IMR-90 (cell line): ENCODE data around the gene PIP5K1B. TPM values are rescaled to one million over a fixed set of nuclear protein-coding genes. Genes with fewer than 3 reads are reported as not detected.

Experiments
- ATAC-seq: fragments of 200-7000 bp; cut with Tn5 transposase; 2 replicates; pipeline ENCODE4 v1.9.1; 2020; ENCODE audit warnings: low read depth, mild to moderate bottlenecking, moderate library complexity
- BruUV-seq: library from RNA; stranded (reverse); fragments of 400-500 nt; replicated peaks from 2 replicates; lab custom pipeline; 2021; lab: Mats Ljungman, UMichigan
- CTCF ChIA-PET: fragments of 300-600 bp; formaldehyde crosslinking; extraction: SDS; loops from one replicate; lab custom pipeline; 2021; ENCODE audit warnings: antibody characterized with exemption; lab: Yijun Ruan, JAX
- POLR2A ChIA-PET: fragments of 300-600 bp; sonication (Branson Sonifier 250); formaldehyde crosslinking; loops from one replicate; lab custom pipeline; 2022; ENCODE audit warnings: antibody characterized with exemption; ENCODE audit not compliant: unreplicated experiment; lab: Charles Lee
- DNase-seq: peaks from one replicate; pipeline ENCODE4 v3.0.0; 2013
- H2AFZ ChIP-seq: replicated peaks from 2 replicates; pipeline ENCODE3; 2013; ENCODE audit warnings: low read length, mild to moderate bottlenecking; ENCODE audit not compliant: poor library complexity
- H2AK5ac ChIP-seq: 2 replicates; pipeline ENCODE4 v1.6.1; 2013; ENCODE audit warnings: low read depth, low read length, inconsistent platforms
- H2AK9ac ChIP-seq: replicated peaks from 2 replicates; pipeline ENCODE3; 2013; ENCODE audit warnings: mild to moderate bottlenecking, low read depth, low read length, moderate library complexity; ENCODE audit not compliant: poor library complexity
- H2BK120ac ChIP-seq: 2 replicates; pipeline ENCODE4 v1.6.1; 2013; ENCODE audit warnings: low read depth, low read length, inconsistent platforms
- H2BK15ac ChIP-seq: 3 replicates; pipeline ENCODE4 v1.6.1; 2013; ENCODE audit warnings: low read depth, low read length, inconsistent platforms
- H2BK20ac ChIP-seq: 2 replicates; pipeline ENCODE4 v1.6.1; 2013; ENCODE audit warnings: low read depth, mild to moderate bottlenecking, inconsistent platforms, low read length, moderate library complexity
- H2BK5ac ChIP-seq: 2 replicates; pipeline ENCODE4 v1.6.1; 2013; ENCODE audit warnings: mild to moderate bottlenecking, low read depth, low read length, inconsistent platforms; ENCODE audit not compliant: poor library complexity, severe bottlenecking
- H3K14ac ChIP-seq: replicated peaks from 2 replicates; pipeline ENCODE4 v1.6.1; 2013; ENCODE audit warnings: low read depth, low read length, inconsistent platforms
- H3K18ac ChIP-seq: 2 replicates; pipeline ENCODE4 v1.6.1; 2013; ENCODE audit warnings: low read depth, low read length, control low read depth
- H3K23ac ChIP-seq: 2 replicates; pipeline ENCODE4 v1.6.1; 2013; ENCODE audit warnings: low read depth, low read length, inconsistent platforms
- H3K27ac ChIP-seq: 2 replicates; pipeline ENCODE4 v1.5.1; 2013; ENCODE audit warnings: mild to moderate bottlenecking, control low read depth, low read length; ENCODE audit not compliant: insufficient read depth
- H3K27me3 ChIP-seq: 2 replicates; pipeline ENCODE4 v1.6.1; 2013; ENCODE audit warnings: low read length; ENCODE audit not compliant: control insufficient read depth, insufficient read depth
- H3K36me3 ChIP-seq: 2 replicates; pipeline ENCODE4 v1.6.1; 2013; ENCODE audit warnings: low read length, mixed read lengths; ENCODE audit not compliant: control insufficient read depth, insufficient read depth
- H3K4ac ChIP-seq: 2 replicates; pipeline ENCODE4 v1.6.1; 2013; ENCODE audit warnings: low read depth, low read length, inconsistent platforms
- H3K4me1 ChIP-seq: 2 replicates; pipeline ENCODE4 v1.6.1; 2013; ENCODE audit warnings: low read length, mixed read lengths; ENCODE audit not compliant: control insufficient read depth, insufficient read depth
- H3K4me2 ChIP-seq: 2 replicates; pipeline ENCODE4 v1.6.1; 2013; ENCODE audit warnings: low read depth, mild to moderate bottlenecking, control low read depth, low read length, moderate library complexity
- H3K4me3 ChIP-seq: 2 replicates; pipeline ENCODE4 v1.5.1; 2013; ENCODE audit warnings: low read depth, mild to moderate bottlenecking, control low read depth, low read length, moderate library complexity; ENCODE audit not compliant: insufficient read depth
- H3K56ac ChIP-seq: 2 replicates; pipeline ENCODE4 v1.6.1; 2013; ENCODE audit warnings: low read length, inconsistent platforms; ENCODE audit not compliant: insufficient read depth; ENCODE audit errors: extremely low read depth
- H3K79me1 ChIP-seq, 2 experiments: 2 replicates each; pipeline ENCODE4 v1.6.1; 2013; ENCODE audit warnings: low read length in 2 of 2, inconsistent platforms in 1 of 2, low read depth in 1 of 2
- H3K9ac ChIP-seq: 2 replicates; pipeline ENCODE4 v1.6.1; 2013; ENCODE audit warnings: low read depth, low read length, control low read depth
- H3K9me1 ChIP-seq: 2 replicates; pipeline ENCODE4 v1.6.1; 2013; ENCODE audit warnings: low read length, inconsistent platforms; ENCODE audit not compliant: insufficient read depth
- H3K9me3 ChIP-seq: 2 replicates; pipeline ENCODE4 v1.6.1; 2013; ENCODE audit warnings: low read length; ENCODE audit not compliant: control insufficient read depth, insufficient read depth
- H4K20me1 ChIP-seq: 2 replicates; pipeline ENCODE4 v1.6.1; 2013; ENCODE audit warnings: low read length, inconsistent platforms; ENCODE audit not compliant: insufficient read depth
- H4K5ac ChIP-seq: 2 replicates; pipeline ENCODE4 v1.6.1; 2013; ENCODE audit warnings: mild to moderate bottlenecking, low read depth, low read length, control low read depth
- H4K8ac ChIP-seq, 2 experiments: 2 replicates each; pipeline ENCODE4 v1.6.1; 2013; ENCODE audit warnings: low read depth in 2 of 2, low read length in 2 of 2, control low read depth in 1 of 2, inconsistent platforms in 1 of 2
- H4K91ac ChIP-seq: 2 replicates; pipeline ENCODE4 v1.6.1; 2013; ENCODE audit warnings: low read depth, low read length, inconsistent platforms; ENCODE audit not compliant: insufficient read depth
- BHLHE40 ChIP-seq: fragments of 150-350 bp; IDR thresholded peaks from 2 replicates; pipeline ENCODE4 v1.6.1; 2016; ENCODE audit warnings: mild to moderate bottlenecking, low read depth, low read length
- CEBPB ChIP-seq: IDR thresholded peaks from 2 replicates; pipeline ENCODE4 v1.6.1; 2012; ENCODE audit warnings: low read depth, low read length, improper control_type of control experiment
- CHD1 ChIP-seq: IDR thresholded peaks from 2 replicates; pipeline ENCODE4 v1.6.1; 2012; ENCODE audit warnings: low read depth, low read length, improper control_type of control experiment
- FOS ChIP-seq: fragments of 150-350 bp; IDR thresholded peaks from 2 replicates; pipeline ENCODE4 v1.6.1; 2016; ENCODE audit warnings: low read depth, low read length
- MAFK ChIP-seq: IDR thresholded peaks from 2 replicates; pipeline ENCODE4 v1.6.1; 2012; ENCODE audit warnings: low read depth, low read length, improper control_type of control experiment
- MAZ ChIP-seq: IDR thresholded peaks from 2 replicates; pipeline ENCODE4 v1.6.1; 2012; ENCODE audit warnings: low read depth, mild to moderate bottlenecking, low read length, improper control_type of control experiment, moderate library complexity, borderline replicate concordance
- MXI1 ChIP-seq: IDR thresholded peaks from 2 replicates; pipeline ENCODE4 v1.6.1; 2012; ENCODE audit warnings: low read depth, mild to moderate bottlenecking, low read length, moderate library complexity, borderline replicate concordance
- NFE2L2 ChIP-seq: fragments of 150-350 bp; IDR thresholded peaks from 2 replicates; pipeline ENCODE4 v1.6.1; 2016; ENCODE audit warnings: low read depth, mild to moderate bottlenecking, low read length
- POLR2A ChIP-seq: IDR thresholded peaks from 2 replicates; pipeline ENCODE4 v1.6.1; 2012; ENCODE audit warnings: mild to moderate bottlenecking, low read depth, low read length
- RAD21 ChIP-seq: IDR thresholded peaks from 2 replicates; pipeline ENCODE4 v1.6.1; 2012; ENCODE audit warnings: low read length, improper control_type of control experiment
- RCOR1 ChIP-seq: IDR thresholded peaks from 2 replicates; pipeline ENCODE4 v1.6.1; 2012; ENCODE audit warnings: mild to moderate bottlenecking, low read length, improper control_type of control experiment; ENCODE audit not compliant: insufficient replicate concordance
- RFX5 ChIP-seq: IDR thresholded peaks from 2 replicates; pipeline ENCODE4 v1.8.0; 2012; ENCODE audit warnings: low read depth, mild to moderate bottlenecking, low read length, moderate library complexity
- SMC3 ChIP-seq: fragments of 150-350 bp; IDR thresholded peaks from 2 replicates; pipeline ENCODE4 v1.6.1; 2016; ENCODE audit warnings: low read depth, mild to moderate bottlenecking, antibody characterized with exemption, low read length, moderate library complexity
- dilution Hi-C: fragments of 300-500 bp; cut with HindIII; formaldehyde crosslinking; loops from one replicate; pipeline ENCODE4 v1.14.3; 2018; ENCODE audit warnings: low sequenced_read_pairs; ENCODE audit not compliant: unreplicated experiment
- in situ Hi-C: fragments of 300-500 bp; cut with MboI; formaldehyde crosslinking; loops from 3 replicates; pipeline ENCODE4 v1.14.3; 2019; ENCODE audit warnings: low sequenced_read_pairs, inconsistent platforms, mixed read lengths
- intact Hi-C: fragments of 100-400 bp; cut with micrococcal nuclease; formaldehyde crosslinking; loops from 2 replicates; pipeline ENCODE4 v1.10.0; 2022
- polyA plus RNA-seq, 3 experiments: library from polyadenylated mRNA; depleted of rRNA; stranded (reverse); fragments of >200 nt; gene quantifications; 2 replicates each; pipeline ENCODE4 v1.2.3, GENCODE V29; 2012; ENCODE audit warnings: low replicate concordance in 1 of 3
- total RNA-seq: library from RNA; depleted of rRNA; stranded (reverse); fragments of >200 nt; gene quantifications from 2 replicates; pipeline ENCODE4 v1.2.3, GENCODE V29; 2012
- TF ChIP-seq, protein P1 (sequence below): conservative IDR thresholded peaks from 2 replicates; pipeline ENCODE4 v1.5.1; 2012; ENCODE audit warnings: mild to moderate bottlenecking, low read depth, low read length, improper control_type of control experiment
- TF ChIP-seq, protein P2 (sequence below): fragments of 150-350 bp; IDR thresholded peaks from 2 replicates; pipeline ENCODE4 v1.6.1; 2016; ENCODE audit warnings: low read depth, mild to moderate bottlenecking, low read length, moderate library complexity, borderline replicate concordance
- TF ChIP-seq, protein P3 (sequence below): fragments of 150-350 bp; IDR thresholded peaks from 2 replicates; pipeline ENCODE4 v1.6.1; 2017; ENCODE audit warnings: mild to moderate bottlenecking, antibody characterized with exemption, low read length, low read depth

PIP5K1B gene
- total and polyA plus RNA-seq, 2 of the 4 experiments (the other 2 are of a cell fraction) = not detected

DNA sequence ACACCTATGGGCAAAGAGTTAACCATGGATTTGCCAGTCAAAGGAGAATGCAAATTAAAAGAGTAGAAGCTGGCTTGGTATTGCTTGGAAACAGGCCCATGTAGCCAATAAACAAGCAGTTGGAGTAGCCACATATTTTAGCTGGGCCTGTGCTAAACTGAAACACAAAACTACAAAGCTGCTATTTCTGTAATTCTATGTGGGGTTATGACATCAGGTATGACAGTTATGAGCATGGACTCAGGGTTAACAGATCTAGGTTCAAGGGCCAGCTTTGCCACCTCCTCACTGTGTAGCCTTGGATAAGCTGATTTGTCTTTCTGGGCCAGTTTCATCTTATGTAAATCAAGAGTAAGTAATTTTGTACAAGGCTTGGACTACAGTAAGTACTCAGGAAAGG is 142.7 kb downstream of the PIP5K1B start:
- no peak overlapping the region for H4K91ac ChIP-seq
- H2BK20ac ChIP-seq = no peak overlapping the region
- no peak overlapping the region for H2BK120ac ChIP-seq
- no peak overlapping the region for H3K18ac ChIP-seq
- no peaks in the 10 kb centered on the region for H3K27me3 ChIP-seq
- no peaks in the 10 kb centered on the region for H3K79me1 ChIP-seq
- DNase-seq = no peak
- no peak overlapping the region for H2BK15ac ChIP-seq
- H4K20me1 ChIP-seq = no peaks in the 10 kb centered on the region
- H3K4me3 ChIP-seq = no peak overlapping the region
- H3K4me2 ChIP-seq = no peak overlapping the region
- dilution Hi-C loops (no loop called here), intact Hi-C loops (loop anchor here (5.0 kb wide), 1 partner anchor 120 kb away; no protein-coding TSS in a partner anchor), in situ Hi-C loops (no loop called here)
- no peaks in the 10 kb centered on the region for H3K9me3 ChIP-seq
- no peak overlapping the region for H2AFZ ChIP-seq
- H2BK5ac ChIP-seq = no peak overlapping the region
- H2AK9ac ChIP-seq = no peak overlapping the region
- H3K23ac ChIP-seq = no peak overlapping the region
- no peaks in the 10 kb centered on the region for H3K9me1 ChIP-seq
- no peaks in the 10 kb centered on the region for H3K36me3 ChIP-seq
- TF ChIP-seq, protein P1, sequence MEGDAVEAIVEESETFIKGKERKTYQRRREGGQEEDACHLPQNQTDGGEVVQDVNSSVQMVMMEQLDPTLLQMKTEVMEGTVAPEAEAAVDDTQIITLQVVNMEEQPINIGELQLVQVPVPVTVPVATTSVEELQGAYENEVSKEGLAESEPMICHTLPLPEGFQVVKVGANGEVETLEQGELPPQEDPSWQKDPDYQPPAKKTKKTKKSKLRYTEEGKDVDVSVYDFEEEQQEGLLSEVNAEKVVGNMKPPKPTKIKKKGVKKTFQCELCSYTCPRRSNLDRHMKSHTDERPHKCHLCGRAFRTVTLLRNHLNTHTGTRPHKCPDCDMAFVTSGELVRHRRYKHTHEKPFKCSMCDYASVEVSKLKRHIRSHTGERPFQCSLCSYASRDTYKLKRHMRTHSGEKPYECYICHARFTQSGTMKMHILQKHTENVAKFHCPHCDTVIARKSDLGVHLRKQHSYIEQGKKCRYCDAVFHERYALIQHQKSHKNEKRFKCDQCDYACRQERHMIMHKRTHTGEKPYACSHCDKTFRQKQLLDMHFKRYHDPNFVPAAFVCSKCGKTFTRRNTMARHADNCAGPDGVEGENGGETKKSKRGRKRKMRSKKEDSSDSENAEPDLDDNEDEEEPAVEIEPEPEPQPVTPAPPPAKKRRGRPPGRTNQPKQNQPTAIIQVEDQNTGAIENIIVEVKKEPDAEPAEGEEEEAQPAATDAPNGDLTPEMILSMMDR = no peak
- TF ChIP-seq SMC3 = no peak
- TF ChIP-seq RAD21 = no peak
- TF ChIP-seq RCOR1 = no peak
- no peak for TF ChIP-seq CEBPB
- no peak for TF ChIP-seq CHD1
- no peak for TF ChIP-seq MAFK
- TF ChIP-seq POLR2A = no peak
- TF ChIP-seq, protein P2, sequence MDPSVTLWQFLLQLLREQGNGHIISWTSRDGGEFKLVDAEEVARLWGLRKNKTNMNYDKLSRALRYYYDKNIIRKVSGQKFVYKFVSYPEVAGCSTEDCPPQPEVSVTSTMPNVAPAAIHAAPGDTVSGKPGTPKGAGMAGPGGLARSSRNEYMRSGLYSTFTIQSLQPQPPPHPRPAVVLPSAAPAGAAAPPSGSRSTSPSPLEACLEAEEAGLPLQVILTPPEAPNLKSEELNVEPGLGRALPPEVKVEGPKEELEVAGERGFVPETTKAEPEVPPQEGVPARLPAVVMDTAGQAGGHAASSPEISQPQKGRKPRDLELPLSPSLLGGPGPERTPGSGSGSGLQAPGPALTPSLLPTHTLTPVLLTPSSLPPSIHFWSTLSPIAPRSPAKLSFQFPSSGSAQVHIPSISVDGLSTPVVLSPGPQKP = no peak
- TF ChIP-seq, protein P3, sequence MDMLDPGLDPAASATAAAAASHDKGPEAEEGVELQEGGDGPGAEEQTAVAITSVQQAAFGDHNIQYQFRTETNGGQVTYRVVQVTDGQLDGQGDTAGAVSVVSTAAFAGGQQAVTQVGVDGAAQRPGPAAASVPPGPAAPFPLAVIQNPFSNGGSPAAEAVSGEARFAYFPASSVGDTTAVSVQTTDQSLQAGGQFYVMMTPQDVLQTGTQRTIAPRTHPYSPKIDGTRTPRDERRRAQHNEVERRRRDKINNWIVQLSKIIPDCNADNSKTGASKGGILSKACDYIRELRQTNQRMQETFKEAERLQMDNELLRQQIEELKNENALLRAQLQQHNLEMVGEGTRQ = no peak
- no peak for TF ChIP-seq RFX5
- no peak for TF ChIP-seq MXI1
- TF ChIP-seq MAZ = no peak
- no peak for TF ChIP-seq BHLHE40
- TF ChIP-seq NFE2L2 = no peak
- TF ChIP-seq FOS = no peak
- no peak overlapping the region for H3K14ac ChIP-seq
- H4K8ac ChIP-seq = no peak overlapping the region
- H2AK5ac ChIP-seq = no peak overlapping the region
- POLR2A ChIA-PET = no interaction called here
- CTCF ChIA-PET = no interaction called here
- no peak overlapping the region for H3K9ac ChIP-seq
- H3K4me1 ChIP-seq = no peaks in the 10 kb centered on the region
- no peak overlapping the region for H4K5ac ChIP-seq
- no peak overlapping the region for H3K56ac ChIP-seq
- H3K4ac ChIP-seq = no peak overlapping the region
- no TSS peak for BruUV-seq
- no peak overlapping the region for H3K27ac ChIP-seq
- no peak for ATAC-seq
